SK-N-SH (cell line): ENCODE measurements around the gene TMPRSS15.

Experiments
- EP300 ChIP-seq, 2 experiments: IDR thresholded peaks; 2 replicates each; pipeline versions ENCODE4 v1.4.0 to v1.6.1; 2012; ENCODE audit warnings: borderline replicate concordance in 1 of 2, low read depth in 1 of 2, low read length in 1 of 2
- EZH2phosphoT487 ChIP-seq: fragments of 200-600 bp; sonication (generic); IDR thresholded peaks from 2 replicates; pipeline ENCODE4 v1.6.1; 2017; ENCODE audit warnings: low read depth, mixed run types, mild to moderate bottlenecking, antibody characterized with exemption, moderate library complexity, borderline replicate concordance
- FOXM1 ChIP-seq: IDR thresholded peaks from 2 replicates; pipeline ENCODE4 v1.4.0; 2012; ENCODE audit warnings: low read depth, mild to moderate bottlenecking
- GATA2 ChIP-seq: sonication (generic); formaldehyde crosslinking; IDR thresholded peaks from 2 replicates; pipeline ENCODE4 v1.5.0; 2020; ENCODE audit warnings: mild to moderate bottlenecking, missing genetic modification reagents
- MXI1 ChIP-seq: IDR thresholded peaks from 2 replicates; pipeline ENCODE4 v1.6.1; 2012; ENCODE audit warnings: mild to moderate bottlenecking, low read depth, low read length, improper control_type of control experiment
- NFIC ChIP-seq: IDR thresholded peaks from 2 replicates; pipeline ENCODE4 v1.4.0; 2012; ENCODE audit warnings: borderline replicate concordance
- USF2 ChIP-seq: fragments of 150-350 bp; IDR thresholded peaks from 2 replicates; pipeline ENCODE4 v1.6.1; 2017; ENCODE audit warnings: antibody characterized with exemption, low read length, low read depth, borderline replicate concordance
- YY1 ChIP-seq: IDR thresholded peaks from 2 replicates; pipeline ENCODE4 v1.4.0; 2012; ENCODE audit warnings: low read depth, mild to moderate bottlenecking

GRCh38 chr21:18443085-18443484 lies 39.5 kb upstream of the TMPRSS15 start:
- TF ChIP-seq EZH2phosphoT487: no peak
- TF ChIP-seq EP300 (IDR thresholded peaks at IDR 0.05; ENCODE audit: borderline replicate concordance in 1 of 2, low read depth in 1 of 2, low read length in 1 of 2): no peak
- no peak for TF ChIP-seq GATA2
- no peak for TF ChIP-seq YY1
- TF ChIP-seq NFIC: no peak
- TF ChIP-seq FOXM1: no peak
- no peak for TF ChIP-seq USF2
- TF ChIP-seq MXI1: no peak
